Testis (tissue), 2 donors: Measurements from ENCODE around the gene CDK5RAP2.
"Not testable (repeated sequence)": the region's sequence is repeated elsewhere in the genome, so short reads cannot be mapped to it uniquely, and the experiment has no call there.

Experiments used
- CTCF ChIP-seq, 3 experiments: fragments of 450-650 bp in 2 of 3; fragments of 200-600 bp in 1 of 3; sonication (generic) in 1 of 3; IDR thresholded peaks; one replicate each; pipeline ENCODE4 v1.5.1; 2016 to 2019; ENCODE audit warnings: antibody characterized with exemption in 3 of 3, mild to moderate bottlenecking in 2 of 3, moderate library complexity in 1 of 3
- POLR2A ChIP-seq: fragments of 450-650 bp; IDR thresholded peaks from one replicate; pipeline ENCODE4 v1.6.1; 2017; ENCODE audit warnings: antibody characterized with exemption, mild to moderate bottlenecking, moderate library complexity

DNA sequence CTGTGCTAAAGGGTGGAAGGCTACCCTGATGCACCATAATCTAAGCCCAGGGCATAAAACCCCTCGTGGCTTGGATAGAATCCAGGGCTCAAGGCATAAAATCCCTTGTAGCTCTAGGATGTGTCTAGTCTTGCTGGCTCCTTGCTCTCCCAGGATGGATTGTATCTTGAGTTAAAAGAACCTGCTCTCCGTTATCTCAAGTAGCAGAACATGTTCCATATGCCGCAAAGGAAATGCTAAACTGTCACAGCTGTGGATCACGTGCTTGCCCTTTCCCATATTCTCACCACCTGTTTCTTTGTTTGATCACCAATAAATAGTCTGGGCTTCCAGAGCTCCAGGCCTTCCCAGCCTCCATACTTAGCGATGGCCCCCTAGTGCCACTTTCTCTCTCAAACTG lies 82.1 kb downstream of the CDK5RAP2 start:
- TF ChIP-seq CTCF (IDR thresholded peaks at IDR 0.05); POLR2A: not testable (repeated sequence)
